Left colon (tissue), 2 donors: ENCODE measurements around the gene PDGFA. TPM values are rescaled to one million over a fixed set of nuclear protein-coding genes. Genes with fewer than 3 reads are reported as not detected.
"Not testable (repeated sequence)": the region's sequence is repeated elsewhere in the genome, so short reads cannot be mapped to it uniquely, and the experiment has no call there.

Experiments
- ATAC-seq: fragments of 200-7000 bp; cut with Tn5 transposase; one replicate; pipeline ENCODE4 v1.9.1; 2020; ENCODE audit warnings: mild to moderate bottlenecking, moderate library complexity
- DNase-seq, 2 donors: peaks; one replicate each; pipeline ENCODE4 v3.0.0-alpha.2; 2020
- intact Hi-C, 2 donors: fragments of 100-400 bp; cut with DNase I in 1 of 2; cut with micrococcal nuclease in 1 of 2; formaldehyde crosslinking; loops; one replicate each; pipeline versions ENCODE4 v1.11.2 to v1.14.0; 2022; cut with DNase I, micrococcal nuclease
- total RNA-seq, 2 donors: library from RNA; stranded (reverse); fragmentation: NEBNext Ultra II Directional; extraction: Animal tissue kit (Norgen Biotek cat#: 25700); gene quantifications; one replicate each; pipeline ENCODE4 v1.2.1, GENCODE V29; 2021
- donor health status: DM: no; HTN: no; CAD: no.
- donor health status: DM: yes; HTN: yes; CAD: no.

Gene PDGFA
- total RNA-seq, 2 donors from 2014 or later = 58.7 to 80.2 TPM

DNA sequence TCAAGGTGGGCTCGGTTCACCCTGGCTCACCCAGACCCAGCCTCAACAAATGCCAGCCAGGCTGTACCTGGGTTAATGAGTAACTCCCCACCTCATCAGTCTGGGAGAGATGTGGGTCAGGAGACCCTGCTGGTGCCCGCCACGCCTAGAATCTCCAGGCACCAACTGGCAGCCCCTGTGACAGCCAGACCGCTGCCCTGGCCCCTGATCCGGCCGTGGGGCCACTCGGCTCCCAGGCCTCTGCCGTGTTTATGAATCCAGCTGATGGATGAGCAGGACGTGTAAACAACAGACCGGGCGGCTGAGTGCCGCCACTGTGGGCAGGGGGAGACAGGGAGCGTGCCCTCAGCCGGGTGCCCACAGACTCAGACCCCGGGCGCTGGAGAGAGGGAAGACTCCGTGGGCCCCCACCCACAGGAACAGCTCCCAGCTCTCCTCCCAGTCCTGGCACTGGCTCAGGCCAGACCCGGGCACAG, 34.0 kb upstream of the PDGFA start:
- DNase-seq = no peak
- peak; percentile 42 for ATAC-seq
- intact Hi-C loops = no loop called here

DNA sequence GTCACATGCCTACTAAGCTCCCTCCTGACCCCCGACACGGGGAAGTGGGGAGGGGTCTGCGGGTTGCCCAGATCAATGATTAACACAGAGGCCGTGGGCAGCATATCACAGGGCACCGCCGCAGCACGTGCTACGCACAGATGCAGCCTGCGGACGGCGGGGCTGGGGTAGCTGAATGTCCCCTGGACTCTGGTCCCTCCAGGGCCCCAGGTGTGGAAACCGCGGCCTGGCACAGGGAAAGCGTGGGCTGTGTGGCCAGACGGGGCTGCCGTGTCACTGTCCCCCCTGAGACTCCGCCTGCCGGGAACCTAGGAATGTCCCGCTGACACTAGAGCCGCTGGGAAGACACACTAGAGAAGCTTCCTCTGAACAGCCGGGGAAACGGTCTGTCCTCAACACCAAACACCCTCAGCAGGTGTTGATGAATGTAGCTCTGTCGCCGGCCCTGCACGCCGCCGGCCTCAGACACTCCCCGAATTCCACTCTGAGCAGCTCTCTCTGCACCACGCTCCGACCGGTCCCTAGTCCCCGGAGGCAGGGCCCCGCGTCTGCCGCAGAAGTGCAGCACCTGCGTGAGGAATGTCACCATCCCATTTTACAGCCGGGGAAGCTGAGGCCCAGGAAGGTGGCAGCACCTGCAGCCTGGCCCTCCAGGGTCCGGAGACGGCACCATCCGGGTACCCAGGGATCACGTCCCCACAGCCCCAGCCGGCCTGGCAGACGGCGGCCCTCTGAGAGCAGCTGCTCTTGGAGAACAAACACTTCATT, 33.4 kb upstream of the PDGFA start:
- DNase-seq = no peak
- intact Hi-C loops = no loop called here
- ATAC-seq = peak; percentile 66

DNA sequence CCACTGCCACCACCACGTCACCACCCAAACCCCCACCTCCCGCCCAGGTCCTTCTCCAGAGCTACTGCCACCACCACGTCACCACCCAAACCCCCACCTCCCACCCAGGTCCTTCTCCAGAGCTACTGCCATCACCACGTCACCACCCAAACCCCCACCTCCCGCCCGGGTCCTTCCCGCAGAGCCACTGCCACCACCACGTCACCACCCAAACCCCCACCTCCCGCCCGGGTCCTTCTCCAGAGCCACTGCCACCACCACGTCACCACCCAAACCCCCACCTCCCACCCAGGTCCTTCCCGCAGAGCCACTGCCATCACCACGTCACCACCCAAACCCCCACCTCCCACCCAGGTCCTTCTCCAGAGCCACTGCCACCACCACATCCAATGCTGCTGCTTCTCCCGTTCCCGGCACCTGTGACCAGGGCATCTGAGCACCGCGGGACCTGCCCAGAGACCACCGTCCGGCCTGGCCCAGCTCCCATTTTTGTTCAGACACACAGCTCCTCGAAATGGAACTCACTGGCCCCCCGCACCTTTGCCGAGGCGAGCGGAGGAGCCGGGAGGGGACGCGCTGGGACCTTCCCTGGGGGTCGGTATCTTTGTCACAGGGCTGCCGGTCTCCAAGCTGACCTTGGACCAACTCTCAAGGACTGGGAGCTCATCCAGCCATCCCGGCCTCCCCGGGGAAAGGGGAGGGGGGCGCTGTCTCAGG, 32.7 kb upstream of the PDGFA start:
- intact Hi-C loops, DNase-seq, ATAC-seq: not testable (repeated sequence)

DNA sequence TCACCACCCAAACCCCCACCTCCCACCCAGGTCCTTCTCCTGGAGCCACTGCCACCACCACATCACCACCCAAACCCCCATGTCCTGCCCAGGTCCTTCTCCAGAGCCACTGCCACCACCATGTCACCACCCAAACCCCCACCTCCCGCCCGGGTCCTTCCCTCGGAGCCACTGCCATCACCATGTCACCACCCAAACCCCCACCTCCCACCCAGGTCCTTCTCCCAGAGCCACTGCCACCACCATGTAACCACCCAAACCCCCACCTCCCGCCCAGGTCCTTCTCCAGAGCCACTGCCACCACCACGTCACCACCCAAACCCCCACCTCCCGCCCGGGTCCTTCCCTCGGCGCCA, 31.9 kb upstream of the PDGFA start:
- ATAC-seq, DNase-seq, intact Hi-C loops: not testable (repeated sequence)

DNA sequence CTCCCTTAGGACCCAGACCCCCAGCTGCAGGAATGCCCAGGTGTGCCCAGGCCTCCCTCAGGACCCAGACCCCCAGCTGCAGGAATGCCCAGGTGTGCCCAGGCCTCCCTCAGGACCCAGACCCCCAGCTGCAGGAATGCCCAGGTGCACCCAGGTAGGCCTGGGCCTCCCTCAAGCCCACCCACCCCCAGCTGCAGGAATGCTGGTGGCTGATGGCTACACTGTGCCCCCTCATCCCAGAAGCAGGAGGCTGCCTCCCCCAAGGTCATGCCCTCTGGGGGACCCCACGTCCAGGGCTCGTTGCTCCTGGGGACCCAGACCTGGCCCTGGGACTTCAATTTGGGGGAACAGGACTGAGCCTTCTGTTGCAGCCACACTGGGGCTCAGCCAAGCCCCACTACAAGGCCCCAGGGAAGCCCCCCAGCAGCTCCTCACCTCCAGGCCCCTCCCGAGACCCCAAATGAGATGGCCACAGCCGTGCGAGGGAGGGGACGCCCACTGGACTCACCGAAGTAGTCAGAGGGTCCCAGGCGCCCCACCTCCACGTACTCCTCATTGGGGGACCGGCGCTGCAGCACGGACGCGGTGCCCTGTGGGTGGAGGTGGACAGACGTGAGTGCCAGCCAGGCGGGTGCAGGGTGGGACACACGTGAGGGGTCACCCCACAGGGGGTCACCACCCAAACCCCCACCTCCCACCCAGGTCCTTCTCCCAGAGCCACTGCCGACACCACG, 31.4 kb upstream of the PDGFA start:
- intact Hi-C loops = no loop called here
- DNase-seq = no peak

DNA sequence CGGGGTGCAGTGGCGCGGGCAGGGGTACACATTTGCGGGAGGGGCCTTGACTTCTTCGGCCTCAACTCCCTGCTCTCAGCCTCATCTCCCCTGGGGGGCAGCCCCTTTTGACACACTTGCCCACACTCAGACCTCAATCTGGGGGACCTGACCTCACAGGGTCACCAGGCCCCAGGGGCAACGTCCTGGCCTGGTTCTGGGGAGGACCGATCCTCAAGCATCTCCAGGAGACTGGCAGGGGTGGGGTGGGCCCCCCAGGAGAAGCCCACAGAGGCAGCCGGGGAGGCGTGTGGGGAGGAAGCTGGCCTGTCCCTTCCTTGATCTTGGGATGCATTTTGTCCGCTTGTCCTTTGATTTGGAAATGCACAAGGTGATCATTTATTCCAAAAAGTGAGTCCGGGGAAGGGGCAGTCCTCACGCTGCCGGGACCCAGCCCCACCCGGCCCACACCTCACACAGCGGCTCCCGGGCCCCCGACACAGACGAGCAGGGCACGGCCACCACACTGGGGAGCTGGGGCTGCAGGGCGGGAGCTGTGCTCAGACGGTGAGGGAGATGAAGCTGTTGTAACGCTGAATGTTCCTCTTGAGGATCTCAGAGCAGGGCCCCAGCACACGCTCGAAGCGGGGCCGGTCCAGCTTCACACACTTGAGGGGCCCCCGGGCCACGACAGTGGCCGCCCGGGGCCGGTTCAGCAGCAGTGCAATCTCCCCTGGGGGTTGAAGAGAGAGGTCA, 30.4 kb upstream of the PDGFA start:
- ATAC-seq (no peak), DNase-seq (no peak)

More for the DNA sequence above, 31.4 kb upstream of the PDGFA start:
- ATAC-seq = no peak

DNA sequence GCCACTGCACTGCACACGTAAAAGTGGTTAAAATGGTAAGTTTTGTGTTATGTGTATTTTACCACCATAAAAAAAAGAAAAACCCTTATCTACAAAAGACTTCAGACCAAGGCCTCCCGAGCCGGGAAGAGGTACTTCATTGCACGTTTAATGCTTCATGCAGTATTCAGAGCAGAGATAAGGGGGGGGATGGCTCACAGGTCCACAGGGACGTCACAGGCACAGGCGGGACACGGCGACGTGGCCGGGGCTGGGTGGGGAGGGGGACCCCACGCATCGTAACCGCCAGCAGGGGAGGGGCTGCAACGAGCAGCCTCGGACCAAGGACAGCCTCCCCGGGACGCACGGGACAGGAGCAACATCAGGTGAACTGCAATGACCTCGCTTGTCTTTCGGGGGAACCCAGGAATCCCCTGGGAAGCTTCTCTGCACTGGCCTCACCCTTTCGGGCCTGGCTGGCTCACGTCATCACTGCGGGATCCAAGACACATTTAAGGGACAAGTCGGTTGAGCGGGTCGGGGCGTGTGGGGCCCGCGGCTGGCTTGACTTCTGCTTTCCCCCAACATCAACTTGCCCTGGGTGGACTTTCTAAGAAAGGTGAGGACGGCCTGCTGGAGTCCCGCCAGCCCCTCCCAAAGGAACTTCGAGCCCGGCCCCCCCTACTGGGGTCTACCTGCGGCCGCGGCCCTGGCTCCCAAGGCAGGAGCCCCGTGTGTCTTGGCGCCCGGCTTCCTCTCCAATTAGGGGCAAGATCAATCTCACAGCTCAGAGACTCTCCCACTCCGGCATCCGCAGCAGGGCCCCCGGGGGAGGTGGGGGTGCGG, 29.6 kb upstream of the PDGFA start:
- DNase-seq = no peak
- no peak for ATAC-seq
- intact Hi-C loops = no loop called here

More for the DNA sequence above, 30.4 kb upstream of the PDGFA start:
- intact Hi-C loops = no loop called here

DNA sequence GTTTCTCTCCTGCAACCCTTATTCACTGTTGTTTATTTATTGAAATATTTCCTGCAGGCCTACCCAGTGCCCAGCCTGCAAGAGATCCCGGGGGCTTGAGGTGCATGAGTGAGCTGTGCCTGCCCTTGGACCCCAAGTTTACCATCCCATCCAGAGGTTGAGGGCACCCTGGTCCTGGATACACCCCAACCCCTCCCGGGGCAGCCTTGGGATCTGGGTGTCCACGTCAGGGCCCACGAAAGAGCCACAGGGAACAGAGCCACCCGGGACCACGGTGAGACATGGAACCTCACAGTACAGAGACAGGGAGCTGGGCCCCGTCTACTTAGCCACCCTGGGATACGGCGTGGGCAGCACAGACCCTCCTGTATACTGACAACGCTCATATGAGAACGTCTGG, 28.8 kb upstream of the PDGFA start:
- ATAC-seq (no peak), DNase-seq (no peak)
- intact Hi-C loops = no loop called here

DNA sequence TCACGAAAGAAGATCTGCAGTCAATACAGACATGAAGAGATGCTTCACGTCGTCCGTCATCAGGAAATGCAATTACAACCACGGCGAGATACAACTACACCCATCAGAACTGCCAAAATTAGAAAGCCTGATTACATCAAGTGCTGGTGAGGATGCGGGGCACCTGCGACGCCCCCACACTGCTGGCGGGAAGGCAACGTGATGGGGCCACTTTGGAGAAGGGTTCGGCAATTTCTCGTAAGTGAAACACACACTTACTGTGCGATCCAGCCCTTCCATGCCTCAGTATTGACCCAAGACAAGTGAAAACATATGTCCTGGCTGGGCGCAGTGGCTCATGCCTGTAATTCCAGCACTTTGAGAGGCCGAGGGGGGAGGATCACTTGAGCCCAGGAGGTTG, 25.8 kb upstream of the PDGFA start:
- intact Hi-C loops = no loop called here
- ATAC-seq (no peak), DNase-seq (no peak)

DNA sequence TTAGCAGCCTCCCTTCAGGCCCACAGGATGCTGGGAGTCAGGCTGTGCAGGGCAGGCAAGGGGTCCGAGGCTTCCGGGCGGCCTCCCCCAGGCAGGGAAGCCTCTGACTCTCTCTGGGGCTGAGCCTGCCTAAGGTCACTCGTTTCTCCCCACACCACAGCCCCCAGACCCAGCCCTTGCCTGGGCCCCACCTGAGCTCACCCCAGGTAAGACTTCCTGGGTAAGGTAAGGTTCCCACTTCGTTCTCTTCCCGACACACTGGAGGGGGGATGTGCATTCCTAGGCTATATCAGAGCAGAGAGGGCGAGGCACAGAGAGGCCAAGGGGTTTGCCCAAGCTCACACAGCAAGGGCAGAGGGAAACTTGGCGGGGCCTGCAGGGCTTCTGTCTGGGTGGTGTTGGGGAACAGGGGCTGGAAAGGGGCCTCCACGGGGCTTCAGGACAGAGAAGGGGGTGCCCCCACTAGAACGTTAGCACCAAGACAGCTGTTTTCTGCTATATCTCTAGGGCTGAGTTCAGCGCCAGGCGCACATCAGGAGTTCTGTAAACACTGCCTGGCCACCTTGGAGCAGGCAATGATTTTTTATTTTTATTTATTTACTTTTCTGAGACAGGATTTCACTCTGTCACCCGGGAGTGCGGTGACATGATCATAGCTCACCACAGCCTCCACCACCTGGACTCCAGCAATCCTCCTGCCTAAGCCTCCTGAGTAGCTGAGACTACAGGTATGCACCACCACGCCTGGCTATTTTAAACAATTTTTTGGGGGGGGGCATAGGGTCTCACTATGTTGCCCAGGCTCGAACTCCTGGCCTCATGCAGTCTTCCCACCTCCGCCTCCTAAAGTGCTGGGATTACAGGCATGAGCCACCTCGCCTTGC, 24.9 kb upstream of the PDGFA start:
- ATAC-seq = no peak
- DNase-seq = no peak
- intact Hi-C loops = no loop called here

DNA sequence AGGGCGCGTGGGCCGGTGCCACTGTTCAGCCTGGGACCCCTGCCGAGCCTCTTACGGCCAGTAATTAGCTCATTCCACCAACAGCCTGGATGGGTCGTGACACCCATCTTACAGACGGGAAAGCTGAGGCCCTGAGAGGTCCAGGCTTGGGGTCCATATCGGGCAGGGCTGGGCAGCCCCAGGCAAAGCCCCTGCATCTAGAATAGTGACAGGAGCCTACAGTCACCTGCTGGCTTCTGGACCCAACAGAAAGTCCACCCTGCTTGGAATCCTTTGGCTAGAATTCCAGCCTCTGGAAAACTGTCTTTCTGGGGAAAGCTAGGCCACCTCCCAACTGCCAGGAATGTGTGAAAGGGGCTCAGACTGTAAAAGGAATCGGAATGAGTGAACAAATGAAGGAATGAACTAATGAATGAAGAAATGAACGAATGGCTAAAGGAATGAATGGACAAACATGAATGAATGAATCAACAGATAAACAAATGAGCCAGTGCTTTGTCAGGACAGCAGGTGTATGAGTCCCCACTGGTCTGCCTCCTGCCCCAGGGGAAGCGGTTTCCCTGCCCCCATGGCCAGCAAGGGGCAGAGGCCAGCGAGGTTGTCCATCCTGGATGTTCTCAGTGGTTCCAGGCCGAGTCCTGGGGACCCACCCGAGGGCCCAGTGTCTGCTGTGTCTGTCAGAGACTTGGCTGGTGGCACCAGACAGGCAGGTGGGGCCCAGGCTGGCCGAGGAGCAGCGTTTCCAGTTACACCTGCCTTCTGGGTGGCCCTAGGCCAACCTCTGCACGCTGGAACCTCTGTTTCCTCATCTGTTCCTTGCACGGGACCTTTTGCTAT, 24.1 kb upstream of the PDGFA start:
- ATAC-seq (no peak), DNase-seq (no peak)
- intact Hi-C loops = no loop called here

DNA sequence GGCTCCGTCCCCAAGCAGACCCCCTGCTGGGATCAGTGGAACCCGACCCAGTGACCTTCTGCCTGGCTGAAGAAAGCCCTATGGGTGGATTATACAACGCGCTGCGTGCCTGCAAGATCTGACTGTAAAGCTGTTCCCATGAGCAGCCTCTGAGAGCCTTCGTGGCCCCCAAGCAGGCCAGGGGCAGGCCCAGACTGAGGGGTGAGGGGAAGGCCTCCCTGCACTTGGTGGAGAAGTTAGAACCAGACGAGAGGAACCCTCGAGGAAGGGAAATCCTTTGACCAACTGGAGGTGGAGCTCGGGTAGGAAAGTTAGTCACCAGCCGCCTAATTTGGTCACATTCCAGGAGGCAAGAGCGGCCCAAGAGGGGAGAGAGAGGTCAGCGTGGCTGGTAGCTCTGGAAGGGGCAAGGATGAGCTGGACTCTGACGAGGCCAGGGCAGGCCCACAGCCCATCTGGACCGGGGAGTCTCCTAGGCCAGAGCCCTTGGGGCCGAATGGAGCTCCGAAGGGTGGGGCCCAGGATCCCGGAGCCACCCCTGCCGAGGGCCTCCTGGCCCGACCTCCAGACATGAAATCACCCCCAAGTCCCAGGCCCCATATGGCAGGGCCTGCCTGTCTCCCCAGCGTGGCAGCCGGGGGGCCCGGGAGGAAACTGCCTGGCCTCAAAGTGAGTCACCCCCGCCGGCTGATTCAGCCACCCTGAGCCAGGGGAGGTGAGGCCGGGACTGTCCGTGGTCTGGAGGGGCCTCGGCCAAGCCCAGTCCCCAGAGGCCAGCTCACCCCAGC, 23.3 kb upstream of the PDGFA start:
- DNase-seq = no peak
- intact Hi-C loops = no loop called here
- ATAC-seq = no peak

DNA sequence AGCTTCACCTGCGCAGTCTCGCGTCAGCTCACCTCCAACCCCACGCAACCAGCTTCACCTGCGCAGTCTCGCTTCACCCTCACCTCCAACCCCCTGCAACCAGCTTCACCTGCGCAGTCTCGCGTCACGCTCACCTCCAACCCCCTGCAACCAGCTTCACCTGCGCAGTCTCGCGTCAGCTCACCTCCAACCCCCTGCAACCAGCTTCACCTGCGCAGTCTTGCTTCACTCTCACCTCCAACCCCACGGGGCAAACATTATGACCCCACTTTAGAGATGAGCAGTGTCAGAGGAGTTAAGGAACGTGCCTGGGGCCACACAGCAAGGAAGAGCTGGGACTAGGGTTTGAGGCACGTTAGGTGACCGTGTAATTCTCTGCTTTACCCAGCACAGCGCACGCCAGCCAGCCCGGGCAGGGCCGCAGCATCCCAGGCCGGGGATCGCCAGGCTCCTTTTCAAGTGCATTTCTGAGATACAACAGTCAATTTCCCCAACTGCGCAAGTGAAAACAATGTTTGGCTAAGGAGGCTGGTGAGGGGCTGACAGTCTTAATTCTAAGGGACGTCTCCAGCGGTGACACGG, 22.6 kb upstream of the PDGFA start:
- intact Hi-C loops = no loop called here
- DNase-seq = no peak
- ATAC-seq = no peak

DNA sequence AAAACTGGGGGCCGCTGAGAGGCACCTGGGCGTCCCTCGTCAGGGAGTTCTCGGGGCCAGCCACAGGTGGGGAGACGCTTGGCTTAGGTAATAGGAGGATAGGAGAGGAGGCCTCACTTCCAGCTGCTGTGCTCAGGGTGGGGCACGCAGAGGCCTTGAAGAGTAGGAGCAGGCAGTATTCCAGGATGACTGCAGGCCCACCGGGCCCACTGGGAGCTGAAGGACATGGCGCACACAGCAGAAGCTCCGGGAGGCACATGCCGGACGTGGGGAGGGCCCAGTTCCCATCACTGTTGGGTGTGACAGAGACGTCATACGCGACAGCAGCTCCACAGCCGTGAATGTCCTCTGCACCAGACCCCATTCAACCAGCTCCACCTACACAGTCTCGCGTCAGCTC, 22.0 kb upstream of the PDGFA start:
- ATAC-seq = no peak
- DNase-seq = no peak
- intact Hi-C loops = no loop called here

DNA sequence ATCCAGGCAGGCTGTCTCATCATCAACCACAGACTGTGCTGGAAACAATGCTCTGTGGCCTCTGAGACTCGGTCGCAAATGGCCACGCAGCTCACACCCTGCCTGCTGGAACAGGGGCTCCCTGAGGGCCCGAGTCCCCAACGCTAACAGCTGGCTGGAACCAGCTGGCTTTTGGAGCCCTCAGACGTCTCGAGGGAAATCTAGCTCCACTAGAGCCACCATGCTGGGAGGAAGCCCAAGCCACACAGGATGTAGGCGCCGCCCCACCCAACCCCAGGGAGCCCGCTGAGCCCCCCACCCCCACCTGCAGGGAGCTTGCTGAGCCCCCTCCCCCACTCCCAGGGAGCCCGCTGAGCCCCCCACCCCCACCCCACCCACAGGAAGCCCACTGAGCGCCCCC, 21.4 kb upstream of the PDGFA start:
- DNase-seq (no peak), ATAC-seq (no peak)
- intact Hi-C loops = no loop called here
